Activated CD4-positive, alpha-beta memory T cell treated with anti-CD3 and anti-CD28 coated beads, Interleukin-2, amount 10 ng/mL, durations not matched to agents 7 days and 5 days (primary cell): ENCODE measurements around the gene ZNF300. TPM values are rescaled to one million over a fixed set of nuclear protein-coding genes. Genes with fewer than 3 reads are reported as not detected.

ENCODE experiments used
- CTCF ChIA-PET: fragments of 350-600 bp; sonication (Branson Sonifier 250); formaldehyde crosslinking; loops from one replicate; lab custom pipeline; 2021; ENCODE audit warnings: antibody characterized with exemption, inconsistent platforms; lab: Charles Lee
- POLR2A ChIA-PET: fragments of 350-600 bp; sonication (Branson Sonifier 250); formaldehyde crosslinking; loops from one replicate; lab custom pipeline; 2021; ENCODE audit warnings: antibody characterized with exemption; lab: Charles Lee
- DNase-seq: peaks from one replicate; pipeline ENCODE4 v3.0.0-alpha.2; 2020
- H3K27ac Mint-ChIP-seq: one replicate; pipeline ENCODE4 v1.8.0; 2021; ENCODE audit warnings: mild to moderate bottlenecking, mixed read lengths
- H3K27me3 Mint-ChIP-seq: one replicate; pipeline ENCODE4 v1.8.0; 2021; ENCODE audit warnings: mixed read lengths
- H3K36me3 Mint-ChIP-seq: one replicate; pipeline ENCODE4 v1.8.0; 2021; ENCODE audit warnings: low read depth, mixed read lengths
- H3K4me1 Mint-ChIP-seq: one replicate; pipeline ENCODE4 v1.8.0; 2021; ENCODE audit warnings: mixed read lengths
- H3K4me3 Mint-ChIP-seq: one replicate; pipeline ENCODE4 v1.8.0; 2021; ENCODE audit warnings: mild to moderate bottlenecking, mixed read lengths
- H3K9me3 Mint-ChIP-seq: one replicate; pipeline ENCODE4 v1.8.0; 2021; ENCODE audit warnings: mixed read lengths
- total RNA-seq, 2 experiments: library from RNA; stranded (reverse); gene quantifications; one replicate each; pipeline ENCODE4 v1.2.3, GENCODE V29; 2021

The ZNF300 gene
- total RNA-seq, result under 1 TPM; 0.33 to 0.43 TPM

GRCh38 chr5:150904479-150905311 is at the start of gene ZNF300:
Gene ZNF300, minus strand, starts transcription at chr5:150904980. Its CDS starts 1,825 bp downstream, at chr5:150903155.
- peak; percentile 26 for DNase-seq
- ChIA-PET POLR2A (no interaction called here), CTCF (no interaction called here)
- peaks cover 49% of the 10 kb centered on the region for H3K9me3 Mint-ChIP-seq
- H3K27ac Mint-ChIP-seq, result peak within 1 kb of the TSS; percentile 33
- no peaks in the 10 kb centered on the region for H3K4me1 Mint-ChIP-seq
- H3K4me3 Mint-ChIP-seq, result peak within 1 kb of the TSS; percentile 62
- peaks cover 6% of the 10 kb centered on the region for H3K36me3 Mint-ChIP-seq
- no peaks in the 10 kb centered on the region for H3K27me3 Mint-ChIP-seq

GRCh38 chr5:150948539-150948938 is 43.8 kb upstream of the ZNF300 start:
- ChIA-PET CTCF (no interaction called here), POLR2A (no interaction called here)
- Mint-ChIP-seq H3K36me3 (peaks cover 8% of the 10 kb centered on the region), H3K4me3 (no peak overlapping the region), H3K4me1 (no peaks in the 10 kb centered on the region), H3K9me3 (peaks cover 55% of the 10 kb centered on the region), H3K27me3 (no peaks in the 10 kb centered on the region), H3K27ac (no peak overlapping the region)
- no peak for DNase-seq

- H3K27me3 Mint-ChIP-seq, result no peaks in the 10 kb centered on the region
- no peaks in the 10 kb centered on the region for H3K4me1 Mint-ChIP-seq
- H3K27ac Mint-ChIP-seq, result no peak overlapping the region
- POLR2A ChIA-PET, result no interaction called here
- no peak for DNase-seq
- CTCF ChIA-PET, result no interaction called here
- no peak overlapping the region for H3K4me3 Mint-ChIP-seq
- H3K36me3 Mint-ChIP-seq, result peaks cover 8% of the 10 kb centered on the region
- H3K9me3 Mint-ChIP-seq, result peaks cover 51% of the 10 kb centered on the region
Observed at GRCh38 chr5:150946351-150946905, 41.6 kb upstream of the ZNF300 start.

- no peaks in the 10 kb centered on the region for H3K27me3 Mint-ChIP-seq
- no peak overlapping the region for H3K27ac Mint-ChIP-seq
- no peak overlapping the region for H3K4me3 Mint-ChIP-seq
- H3K36me3 Mint-ChIP-seq, result peaks cover 8% of the 10 kb centered on the region
- DNase-seq, result no peak
- no peaks in the 10 kb centered on the region for H3K4me1 Mint-ChIP-seq
- POLR2A ChIA-PET, result no interaction called here
- CTCF ChIA-PET, result no interaction called here
- peaks cover 51% of the 10 kb centered on the region for H3K9me3 Mint-ChIP-seq
Observed at GRCh38 chr5:150945947-150946346, 41.2 kb upstream of the ZNF300 start.

- H3K4me3 Mint-ChIP-seq, result no peak overlapping the region
- H3K36me3 Mint-ChIP-seq, result peaks cover 8% of the 10 kb centered on the region
- no peaks in the 10 kb centered on the region for H3K27me3 Mint-ChIP-seq
- no peak for DNase-seq
- ChIA-PET CTCF (no interaction called here), POLR2A (no interaction called here)
- H3K4me1 Mint-ChIP-seq, result no peaks in the 10 kb centered on the region
- H3K9me3 Mint-ChIP-seq, result peaks cover 49% of the 10 kb centered on the region
- no peak overlapping the region for H3K27ac Mint-ChIP-seq
Observed at GRCh38 chr5:150945486-150945885, 40.7 kb upstream of the ZNF300 start.

GRCh38 chr5:150931368-150931965 is 26.7 kb upstream of the ZNF300 start:
- Mint-ChIP-seq H3K4me1 (no peaks in the 10 kb centered on the region), H3K4me3 (no peak overlapping the region), H3K36me3 (peaks cover 8% of the 10 kb centered on the region), H3K9me3 (peaks cover 74% of the 10 kb centered on the region), H3K27me3 (no peaks in the 10 kb centered on the region), H3K27ac (no peak overlapping the region)
- POLR2A ChIA-PET, result no interaction called here
- no peak for DNase-seq
- CTCF ChIA-PET, result no interaction called here

- no peaks in the 10 kb centered on the region for H3K27me3 Mint-ChIP-seq
- POLR2A ChIA-PET, result no interaction called here
- H3K27ac Mint-ChIP-seq, result no peak overlapping the region
- no peak for DNase-seq
- no peaks in the 10 kb centered on the region for H3K36me3 Mint-ChIP-seq
- no peak overlapping the region for H3K4me3 Mint-ChIP-seq
- H3K9me3 Mint-ChIP-seq, result peaks cover 34% of the 10 kb centered on the region
- CTCF ChIA-PET, result no interaction called here
- no peaks in the 10 kb centered on the region for H3K4me1 Mint-ChIP-seq
Observed at GRCh38 chr5:150918613-150919012, 13.8 kb upstream of the ZNF300 start.

- no peak overlapping the region for H3K27ac Mint-ChIP-seq
- no peaks in the 10 kb centered on the region for H3K27me3 Mint-ChIP-seq
- ChIA-PET CTCF (no interaction called here), POLR2A (no interaction called here)
- no peak overlapping the region for H3K4me3 Mint-ChIP-seq
- no peaks in the 10 kb centered on the region for H3K36me3 Mint-ChIP-seq
- no peak for DNase-seq
- H3K9me3 Mint-ChIP-seq, result peaks cover 42% of the 10 kb centered on the region
- no peaks in the 10 kb centered on the region for H3K4me1 Mint-ChIP-seq
Observed at GRCh38 chr5:150912312-150912814, 7.6 kb upstream of the ZNF300 start.

- Mint-ChIP-seq H3K36me3 (peaks cover 6% of the 10 kb centered on the region), H3K27ac (no peak overlapping the region), H3K4me3 (peak overlapping the region; percentile 62), H3K4me1 (no peaks in the 10 kb centered on the region), H3K27me3 (no peaks in the 10 kb centered on the region), H3K9me3 (peaks cover 49% of the 10 kb centered on the region)
- CTCF ChIA-PET, result no interaction called here
- no peak for DNase-seq
- POLR2A ChIA-PET, result no interaction called here
Observed at GRCh38 chr5:150905312-150905683, 518 bp upstream of the ZNF300 start.

- H3K27me3 Mint-ChIP-seq, result no peaks in the 10 kb centered on the region
- H3K4me1 Mint-ChIP-seq, result no peaks in the 10 kb centered on the region
- DNase-seq, result no peak
- ChIA-PET POLR2A (no interaction called here), CTCF (no interaction called here)
- no peak overlapping the region for H3K27ac Mint-ChIP-seq
- peaks cover 57% of the 10 kb centered on the region for H3K9me3 Mint-ChIP-seq
- H3K36me3 Mint-ChIP-seq, result peaks cover 14% of the 10 kb centered on the region
- no peak overlapping the region for H3K4me3 Mint-ChIP-seq
Observed at GRCh38 chr5:150901446-150901845, 3.3 kb downstream of the ZNF300 start.

GRCh38 chr5:150895431-150896428 is 9.1 kb downstream of the ZNF300 start:
- CTCF ChIA-PET, result no interaction called here
- Mint-ChIP-seq H3K27ac (no peak overlapping the region), H3K4me3 (no peak overlapping the region), H3K4me1 (no peaks in the 10 kb centered on the region), H3K36me3 (peaks cover 15% of the 10 kb centered on the region), H3K9me3 (peaks cover 71% of the 10 kb centered on the region), H3K27me3 (no peaks in the 10 kb centered on the region)
- POLR2A ChIA-PET, result interaction anchor here (0.7 kb wide), 1 partner anchor 106 kb away, joined by 3 read pairs; no protein-coding TSS in a partner anchor
- no peak for DNase-seq

GRCh38 chr5:150879358-150879757 is 25.4 kb downstream of the ZNF300 start:
- Mint-ChIP-seq H3K27ac (no peak overlapping the region), H3K4me3 (no peak overlapping the region), H3K9me3 (peaks cover 25% of the 10 kb centered on the region), H3K4me1 (no peaks in the 10 kb centered on the region), H3K27me3 (no peaks in the 10 kb centered on the region), H3K36me3 (no peaks in the 10 kb centered on the region)
- POLR2A ChIA-PET, result no interaction called here
- CTCF ChIA-PET, result no interaction called here
- no peak for DNase-seq
